Fibroblast of skin of left biceps (primary cell): ENCODE data around the gene WFDC9.
"Not testable (repeated sequence)": the region's sequence is repeated elsewhere in the genome, so short reads cannot be mapped to it uniquely, and the experiment has no call there.

Source experiments
- DNase-seq, 2 experiments: peaks; one replicate each; pipeline ENCODE4 v3.0.0-alpha.2; 2013; ENCODE audit warnings: low read depth in 2 of 2

WFDC9 gene

GRCh38 chr20:45631184-45631583 lies at the start of gene WFDC9:
WFDC9 (minus strand) TSS chr20:45631284; CDS start chr20:45610181, 21,103 bp downstream.
- DNase-seq: no peak

- DNase-seq: no peak
Observed at GRCh38 chr20:45679650-45680049, 48.6 kb upstream of the WFDC9 start.

DNA sequence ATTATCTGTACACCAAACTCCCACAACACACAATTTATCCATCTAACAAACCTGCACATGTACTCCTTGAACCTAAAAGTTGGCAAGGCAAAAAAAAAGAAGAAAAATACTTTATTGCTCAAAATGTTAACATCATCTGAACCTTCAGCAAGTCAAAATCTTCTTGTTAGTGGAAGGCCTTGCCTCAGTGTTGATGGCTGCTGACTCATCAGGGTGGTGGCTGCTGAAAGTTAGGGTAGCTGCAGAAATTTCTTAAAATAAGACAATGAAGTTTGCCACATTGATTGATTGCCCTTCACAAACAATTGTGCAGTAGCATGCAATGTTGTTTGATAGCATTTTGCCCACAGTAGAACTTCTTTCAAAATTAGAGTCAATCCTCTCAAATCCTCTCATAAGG lies 41.7 kb upstream of the WFDC9 start:
- no peak for DNase-seq

- DNase-seq: no peak
Observed at GRCh38 chr20:45670139-45670538, 39.1 kb upstream of the WFDC9 start, which contains the start of gene WFDC11. WFDC11 (minus strand) TSS chr20:45670239; CDS start chr20:45650600, 19,639 bp downstream.

GRCh38 chr20:45657038-45657437 lies 26.0 kb upstream of the WFDC9 start:
- not testable (repeated sequence) for DNase-seq

- DNase-seq: not testable (repeated sequence)
Observed at GRCh38 chr20:45651726-45652125, 20.6 kb upstream of the WFDC9 start.

DNA sequence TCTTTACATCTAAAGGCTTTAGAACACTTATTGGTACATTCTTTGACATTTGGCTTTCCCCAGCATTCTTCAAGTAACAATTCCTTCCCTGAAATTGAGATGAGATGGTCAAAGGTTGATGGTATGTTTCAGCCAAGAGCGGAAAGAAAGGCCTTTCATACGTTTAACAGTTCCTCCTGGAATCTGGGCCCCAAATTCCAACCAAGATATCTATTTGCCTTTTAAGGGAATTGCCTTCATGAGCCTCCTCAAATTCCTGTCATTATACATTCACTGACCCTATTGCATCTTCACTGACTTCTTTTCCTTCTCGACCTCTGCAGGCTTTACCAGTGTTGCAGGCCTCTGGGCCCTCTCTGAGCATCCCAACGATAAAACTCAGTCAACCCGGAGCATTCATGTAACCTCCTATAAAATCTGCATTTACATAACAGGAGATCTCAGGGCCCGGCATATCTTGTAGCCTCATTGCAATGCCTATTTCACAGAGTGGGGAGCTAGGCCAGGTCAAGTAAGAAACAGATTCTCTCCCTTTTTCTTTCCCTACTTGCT lies 18.3 kb upstream of the WFDC9 start:
- DNase-seq: no peak

- no peak for DNase-seq
Observed at GRCh38 chr20:45647441-45648050, 16.5 kb upstream of the WFDC9 start.

DNA sequence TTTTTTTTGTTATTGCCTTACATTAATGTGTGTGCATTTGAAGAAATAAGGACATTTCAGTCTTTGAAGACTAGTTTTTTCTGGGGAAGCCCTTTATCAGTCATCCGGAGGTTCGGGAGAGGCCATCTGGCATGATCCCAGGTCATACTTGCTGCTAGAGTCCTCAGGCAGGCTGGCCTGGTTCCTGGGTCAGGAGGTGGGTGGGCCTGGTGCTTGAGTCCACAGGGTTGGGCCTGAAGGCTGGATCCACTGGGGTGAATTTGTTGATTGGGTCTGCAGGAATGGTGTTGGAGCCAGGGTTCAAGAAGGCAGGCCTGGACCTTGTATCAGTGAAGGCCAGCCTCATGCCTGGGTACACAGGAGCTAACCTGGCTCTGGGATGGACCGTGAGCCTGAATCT lies 15.8 kb upstream of the WFDC9 start:
- DNase-seq: no peak

DNA sequence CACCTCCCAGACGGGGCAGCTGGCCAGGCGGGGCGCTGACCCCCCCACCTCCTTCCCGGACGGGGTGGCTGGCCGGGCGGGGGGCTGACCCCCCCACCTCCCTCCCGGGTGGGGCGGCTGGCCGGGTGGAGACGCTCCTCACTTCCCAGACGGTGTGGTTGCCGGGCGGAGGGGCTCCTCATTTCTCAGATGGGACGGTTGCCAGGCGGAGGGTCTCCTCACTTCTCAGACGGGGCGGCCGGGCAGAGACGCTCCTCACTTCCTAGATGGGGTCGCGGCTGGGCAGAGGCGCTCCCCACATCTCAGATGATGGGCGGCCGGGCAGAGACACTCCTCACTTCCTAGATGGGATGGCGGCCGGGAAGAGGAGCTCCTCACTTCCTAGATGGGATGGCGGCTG lies 14.8 kb upstream of the WFDC9 start:
- DNase-seq: not testable (repeated sequence)

- DNase-seq: not testable (repeated sequence)
Observed at GRCh38 chr20:45641076-45641475, 10.0 kb upstream of the WFDC9 start.

DNA sequence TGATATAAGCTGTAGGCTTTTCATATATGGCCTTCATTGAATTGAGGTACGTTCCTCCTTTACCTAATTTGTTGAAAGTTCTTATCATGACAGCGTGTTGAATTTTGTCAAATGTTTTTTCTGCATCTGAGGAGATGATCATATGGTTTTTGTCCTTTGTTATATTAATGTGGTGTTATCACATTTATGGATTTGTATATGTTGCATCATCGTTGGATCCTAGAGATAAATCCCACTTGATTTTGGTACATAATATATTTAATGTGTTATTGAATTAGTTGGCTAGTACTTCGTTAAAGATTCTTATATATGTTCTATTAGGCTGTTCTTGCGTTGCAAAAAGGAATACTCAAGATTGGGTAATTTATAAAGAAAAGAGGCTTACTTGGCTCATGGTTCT lies 8.6 kb upstream of the WFDC9 start:
- no peak for DNase-seq

DNA sequence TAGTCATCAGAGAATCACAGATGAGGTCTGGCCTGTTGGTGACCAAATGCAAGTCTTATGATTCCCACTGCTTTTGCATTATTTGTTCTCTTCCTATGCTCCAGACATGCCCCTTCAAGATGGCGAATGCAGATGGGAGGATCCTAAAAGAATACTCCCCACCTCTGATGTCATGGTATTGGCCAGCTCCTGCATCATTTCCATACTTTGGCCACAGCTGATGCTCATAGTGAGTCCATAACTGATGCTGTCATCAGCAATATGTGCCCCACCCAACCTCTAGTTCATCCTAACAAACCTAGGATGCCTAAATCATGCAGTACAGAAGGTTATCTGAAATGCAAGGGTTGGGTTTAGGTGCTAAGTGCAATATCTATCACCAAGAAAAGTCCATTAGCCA lies 5.4 kb upstream of the WFDC9 start:
- DNase-seq: no peak

- DNase-seq: no peak
Observed at GRCh38 chr20:45630371-45630770, 713 bp downstream of the WFDC9 start.

GRCh38 chr20:45629496-45630100 lies 1.5 kb downstream of the WFDC9 start, which contains the start of gene WFDC10A:
WFDC10A (plus strand) TSS chr20:45629739; CDS start chr20:45629814, 75 bp downstream.
- peak; percentile 13 to 15 for DNase-seq

GRCh38 chr20:45626540-45626939 lies 4.5 kb downstream of the WFDC9 start:
- no peak for DNase-seq

- no peak for DNase-seq
Observed at GRCh38 chr20:45621593-45621992, 9.5 kb downstream of the WFDC9 start.

DNA sequence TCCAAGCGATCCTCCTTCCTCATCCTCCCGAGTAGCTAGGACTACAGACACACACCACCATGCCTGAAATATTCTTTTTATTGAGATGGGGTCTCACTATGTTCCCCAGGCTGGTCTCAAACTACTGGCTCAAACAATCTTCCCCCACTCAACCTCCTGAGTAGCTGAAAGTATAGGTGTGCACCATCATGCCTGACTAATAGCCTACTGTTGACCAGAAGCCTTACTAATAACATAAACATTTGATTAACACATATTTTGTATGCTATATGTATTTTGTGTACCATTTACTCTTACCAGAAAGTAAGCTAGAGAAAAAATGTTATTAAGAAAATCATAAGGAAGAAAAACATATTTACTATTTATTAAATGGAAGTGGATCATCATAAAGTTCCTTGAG lies 13.5 kb downstream of the WFDC9 start:
- DNase-seq: no peak

GRCh38 chr20:45612314-45612713 lies 18.8 kb downstream of the WFDC9 start:
- no peak for DNase-seq

- DNase-seq: peak; percentile 67 to 73
Observed at GRCh38 chr20:45611054-45611453, 20.0 kb downstream of the WFDC9 start.

DNA sequence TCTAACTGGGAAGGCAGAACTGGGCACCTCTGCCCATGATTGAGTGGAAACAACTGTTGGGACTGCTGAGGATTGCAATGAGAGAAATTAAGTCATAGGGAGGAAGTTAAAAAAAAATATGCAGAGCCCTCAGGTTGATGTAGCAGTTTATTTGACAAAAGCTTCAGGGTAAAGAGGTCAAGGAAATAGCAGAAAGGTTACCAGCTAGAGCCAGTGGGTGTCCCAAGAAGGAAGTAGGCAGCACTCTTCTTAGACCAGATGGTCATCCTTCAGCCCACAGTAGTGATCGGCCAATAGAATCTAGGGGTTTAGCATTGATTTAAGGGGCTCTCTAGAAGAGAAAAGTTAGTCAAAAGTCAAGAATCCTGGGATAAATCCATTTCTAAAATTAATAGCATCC lies 23.3 kb downstream of the WFDC9 start:
- no peak for DNase-seq

- DNase-seq: no peak
Observed at GRCh38 chr20:45595235-45595634, 35.8 kb downstream of the WFDC9 start.

- no peak for DNase-seq
Observed at GRCh38 chr20:45593498-45593897, 37.6 kb downstream of the WFDC9 start.
